IPS-NIHi7 (cell line): ENCODE measurements around the gene LRFN2.
A peak's percentile ranks its signal among the peaks of the same experiment; 100 is the strongest.

Experiments
- DNase-seq: peaks from one replicate; pipeline ENCODE4 v3.0.0; 2012; ENCODE audit warnings: mixed read lengths; ENCODE audit errors: extremely low spot score

The LRFN2 gene

DNA sequence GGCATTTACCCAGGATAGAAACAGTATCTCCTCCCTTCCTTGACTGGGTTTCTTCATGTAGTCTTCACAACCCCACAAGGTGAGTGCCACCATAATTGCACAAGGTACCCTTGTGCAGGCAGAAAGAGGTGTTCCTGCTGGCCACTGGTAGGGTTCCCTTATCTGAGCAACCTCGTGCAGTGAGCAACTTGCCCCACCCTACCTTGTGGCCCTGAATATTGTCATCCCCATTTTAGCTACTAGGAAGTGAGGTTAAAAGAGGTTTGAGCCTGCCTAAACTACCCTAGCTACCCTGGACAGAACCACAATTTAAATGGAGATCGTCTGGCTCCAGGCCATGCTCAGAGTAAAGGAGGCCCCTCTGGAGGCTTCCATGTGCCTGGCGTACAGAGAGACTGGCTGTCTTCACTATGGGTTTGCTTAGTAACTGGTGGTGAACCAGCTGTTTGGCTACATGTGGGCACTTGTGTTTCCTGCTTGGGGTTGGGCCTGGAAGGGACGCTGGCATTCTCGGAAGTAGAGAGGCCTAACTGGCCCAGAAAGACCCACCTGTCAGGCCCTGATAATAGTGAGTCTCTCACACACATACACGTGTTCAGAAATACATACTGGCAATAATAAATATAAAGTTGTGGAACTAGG is 148.8 kb downstream of the LRFN2 start:
- DNase-seq: no peak

DNA sequence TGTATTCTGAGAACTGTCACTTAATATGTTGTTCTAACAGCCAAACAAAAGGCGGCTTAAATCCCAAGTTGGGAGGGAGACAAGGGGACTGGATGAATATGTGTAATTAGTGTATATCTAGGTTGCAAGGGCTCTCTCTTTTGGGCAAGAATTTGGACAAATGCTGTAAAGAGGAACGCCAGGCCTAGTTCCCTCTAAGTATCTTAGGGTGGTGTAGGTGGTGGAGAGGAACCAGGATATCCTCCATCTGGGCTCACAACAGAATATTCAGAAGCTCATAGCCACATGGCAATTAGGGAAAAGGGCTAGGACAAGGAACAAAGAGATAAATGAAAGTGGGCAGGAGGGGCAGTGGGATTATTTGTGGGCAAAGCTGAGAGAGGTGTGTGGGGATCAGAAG is 149.5 kb downstream of the LRFN2 start:
- DNase-seq: no peak

DNA sequence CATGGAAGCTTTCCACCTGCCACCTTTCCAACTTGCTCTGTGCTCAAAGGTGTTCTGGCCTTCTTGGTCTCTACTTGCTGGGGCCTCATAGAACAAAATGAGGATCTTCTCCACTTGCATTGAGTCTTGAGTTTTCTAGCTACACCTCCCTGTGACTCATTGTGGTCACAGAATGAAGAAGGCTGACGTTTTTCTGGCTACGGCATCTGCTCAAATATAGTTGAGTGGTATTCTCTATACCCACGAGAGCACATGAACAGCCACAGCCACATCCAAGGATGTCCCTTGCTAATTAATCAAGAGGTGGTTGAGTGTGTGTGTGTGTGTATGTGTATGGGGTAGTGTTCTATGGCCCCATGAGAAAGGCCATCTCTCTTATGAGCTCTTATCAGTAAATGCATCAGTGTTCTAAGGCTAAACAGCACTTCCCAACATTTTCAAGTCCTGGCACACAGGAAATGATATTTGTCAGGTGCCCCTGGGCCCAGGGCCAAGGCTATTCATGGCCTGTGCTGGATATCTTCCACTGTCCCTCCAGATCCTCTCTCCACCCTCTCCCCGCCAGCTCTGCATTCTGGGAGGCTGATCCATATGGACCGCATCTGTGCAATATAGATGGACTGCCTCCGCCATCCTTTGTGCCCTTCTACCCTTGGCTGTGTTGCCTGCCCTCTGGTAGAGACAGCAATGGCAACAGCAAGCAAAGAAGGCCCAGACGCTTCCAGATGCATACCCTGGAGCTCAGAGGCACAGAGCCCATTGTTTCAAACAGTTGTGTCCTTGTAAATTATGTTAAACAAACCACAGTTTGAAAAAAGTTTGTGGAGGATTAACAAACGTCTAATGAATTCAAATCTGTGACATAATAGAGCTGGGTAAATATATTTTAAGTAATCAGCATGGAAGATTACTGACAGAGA is 150.2 kb downstream of the LRFN2 start:
- no peak for DNase-seq

DNA sequence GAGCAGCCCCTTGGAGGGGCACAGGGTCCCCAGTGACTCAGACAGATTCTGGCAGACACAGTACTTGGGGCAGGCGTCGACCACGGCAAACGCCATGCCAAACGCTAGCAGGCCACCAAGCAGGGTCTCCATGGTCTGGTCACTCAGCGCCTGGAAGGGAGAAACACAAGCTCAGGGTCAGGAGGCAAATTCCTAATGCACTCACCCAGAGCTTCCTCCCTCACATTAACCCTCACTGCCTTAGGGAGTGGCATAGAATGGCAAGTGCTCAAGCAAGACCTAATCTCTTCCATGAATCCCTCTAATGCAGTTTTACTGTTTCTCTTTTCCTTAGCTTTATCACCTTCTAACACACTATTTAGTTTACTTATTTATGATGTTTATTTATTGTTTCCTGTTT is 154.2 kb downstream of the LRFN2 start:
- DNase-seq: no peak

DNA sequence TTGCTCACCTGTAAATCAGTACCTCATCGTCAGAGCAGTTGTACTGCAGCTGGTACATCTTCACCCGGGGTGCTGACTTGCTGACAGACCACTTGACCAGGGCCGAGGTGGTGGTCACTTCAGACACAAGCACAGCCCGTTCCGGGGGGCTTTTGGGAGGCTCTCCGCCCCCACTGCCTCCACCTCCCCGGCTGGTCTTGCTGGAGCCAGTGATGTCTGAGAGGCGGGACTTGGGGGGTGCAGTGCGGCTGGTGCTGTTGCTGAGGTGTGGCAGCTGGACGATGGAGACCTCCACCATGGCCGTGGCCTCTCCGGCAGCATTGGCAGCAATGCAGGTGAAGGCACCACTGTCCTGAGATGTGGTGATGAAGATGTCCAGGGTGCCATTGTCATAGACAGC is 155.5 kb downstream of the LRFN2 start:
- DNase-seq: no peak

DNA sequence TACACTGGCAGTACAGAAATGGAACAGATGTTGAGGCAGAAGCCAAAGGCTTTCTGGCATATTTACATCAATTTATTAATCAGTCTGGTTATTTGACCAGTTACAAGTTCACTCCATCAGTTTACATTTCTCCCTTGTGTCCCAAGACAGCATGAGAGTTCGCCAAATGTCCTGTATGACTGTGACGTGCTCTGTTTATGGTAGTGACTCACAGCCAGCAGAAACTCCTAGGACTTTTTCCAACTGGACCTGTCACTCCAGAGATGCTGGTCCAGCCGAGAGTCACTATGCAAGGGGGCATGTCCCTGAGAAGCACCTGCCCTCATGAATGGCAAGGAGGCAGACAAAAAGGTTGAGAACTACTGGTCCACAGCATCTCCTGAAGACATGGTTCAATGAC is 160.0 kb downstream of the LRFN2 start:
- no peak for DNase-seq

DNA sequence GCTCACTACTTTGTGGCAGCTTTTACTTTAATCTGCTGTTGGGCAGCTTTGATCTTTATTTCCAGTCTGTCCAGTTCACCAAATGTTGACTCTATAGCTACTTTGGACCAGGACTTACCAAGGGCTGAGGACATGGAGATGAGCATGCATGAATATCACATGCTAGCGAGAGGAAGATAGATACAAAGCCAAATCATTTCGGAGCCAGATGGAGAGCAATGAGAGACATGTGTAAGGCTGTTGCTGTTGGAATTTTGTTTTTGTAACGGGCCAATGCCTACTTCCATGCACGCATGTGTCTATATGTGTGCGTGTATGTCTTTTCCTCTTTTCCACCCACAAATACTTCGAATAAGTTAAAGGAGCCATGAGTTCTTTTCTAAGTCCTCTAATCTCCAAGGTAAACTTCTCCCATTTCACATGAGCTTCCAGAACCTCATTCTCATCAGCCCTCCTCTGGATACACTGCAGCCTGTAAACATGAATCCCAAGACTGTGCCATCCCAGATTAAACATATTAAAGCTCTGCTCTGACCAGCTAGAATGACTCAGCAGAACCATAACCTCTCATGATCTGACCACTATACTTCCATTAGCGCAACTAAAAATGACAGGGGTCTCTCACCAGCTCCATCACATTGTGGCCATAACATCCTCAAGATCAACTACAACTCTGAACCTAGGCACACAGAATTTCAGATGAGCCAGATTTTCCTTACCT is 160.7 kb downstream of the LRFN2 start:
- no peak for DNase-seq

DNA sequence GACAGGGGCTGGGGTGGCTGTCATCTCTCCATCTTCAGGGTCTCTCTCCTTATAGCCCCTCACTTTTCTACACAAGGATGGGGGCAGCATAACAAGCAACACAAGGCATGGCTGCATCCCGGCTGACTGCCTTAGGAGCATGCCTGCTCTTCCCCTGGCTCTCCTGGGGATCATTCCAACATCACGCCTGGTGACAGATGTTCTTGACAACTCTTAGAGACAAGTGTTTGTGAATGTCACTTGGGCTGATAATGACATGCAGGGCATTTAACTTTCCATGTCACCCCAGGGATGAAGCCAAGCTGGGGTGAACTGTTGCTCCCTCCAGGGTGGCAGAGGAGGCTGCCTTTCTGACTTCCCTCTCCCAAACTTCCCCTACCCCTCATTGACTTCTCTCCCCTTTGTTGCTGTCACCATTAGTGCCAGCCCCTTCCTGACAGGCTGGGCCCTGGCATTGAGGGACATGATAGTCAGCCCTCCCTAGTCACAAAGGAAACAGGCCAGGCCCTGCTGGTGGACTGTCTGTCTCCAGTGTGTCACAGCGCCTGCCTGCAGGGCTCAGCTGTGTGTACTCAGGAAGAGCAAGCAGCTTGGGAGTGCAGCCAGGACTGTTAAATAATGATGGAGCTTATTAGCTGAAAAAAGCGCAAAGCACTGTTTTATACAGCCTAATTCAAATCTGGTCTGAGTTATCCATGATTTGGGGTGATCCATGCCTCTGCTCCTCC is 161.8 kb downstream of the LRFN2 start:
- DNase-seq: no peak

DNA sequence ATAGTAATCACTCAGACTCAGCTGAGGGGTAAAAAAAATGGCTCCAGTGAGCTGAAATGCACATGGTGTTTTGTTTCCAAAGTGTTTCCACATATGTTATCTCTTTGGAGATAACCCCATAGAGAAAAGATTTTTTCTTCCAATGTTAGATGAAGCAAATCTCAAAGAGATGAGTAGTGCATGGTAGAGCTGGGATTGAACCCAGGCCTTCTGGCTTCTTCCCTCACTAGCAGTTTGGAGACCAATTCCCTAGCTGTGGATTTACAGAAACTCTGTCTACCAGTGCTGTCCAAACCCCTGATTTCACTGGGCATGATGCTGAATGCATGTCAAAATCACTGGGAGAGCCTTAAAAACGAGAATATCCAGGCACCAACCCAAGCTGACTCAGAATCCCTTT is 165.1 kb downstream of the LRFN2 start:
- no peak for DNase-seq

DNA sequence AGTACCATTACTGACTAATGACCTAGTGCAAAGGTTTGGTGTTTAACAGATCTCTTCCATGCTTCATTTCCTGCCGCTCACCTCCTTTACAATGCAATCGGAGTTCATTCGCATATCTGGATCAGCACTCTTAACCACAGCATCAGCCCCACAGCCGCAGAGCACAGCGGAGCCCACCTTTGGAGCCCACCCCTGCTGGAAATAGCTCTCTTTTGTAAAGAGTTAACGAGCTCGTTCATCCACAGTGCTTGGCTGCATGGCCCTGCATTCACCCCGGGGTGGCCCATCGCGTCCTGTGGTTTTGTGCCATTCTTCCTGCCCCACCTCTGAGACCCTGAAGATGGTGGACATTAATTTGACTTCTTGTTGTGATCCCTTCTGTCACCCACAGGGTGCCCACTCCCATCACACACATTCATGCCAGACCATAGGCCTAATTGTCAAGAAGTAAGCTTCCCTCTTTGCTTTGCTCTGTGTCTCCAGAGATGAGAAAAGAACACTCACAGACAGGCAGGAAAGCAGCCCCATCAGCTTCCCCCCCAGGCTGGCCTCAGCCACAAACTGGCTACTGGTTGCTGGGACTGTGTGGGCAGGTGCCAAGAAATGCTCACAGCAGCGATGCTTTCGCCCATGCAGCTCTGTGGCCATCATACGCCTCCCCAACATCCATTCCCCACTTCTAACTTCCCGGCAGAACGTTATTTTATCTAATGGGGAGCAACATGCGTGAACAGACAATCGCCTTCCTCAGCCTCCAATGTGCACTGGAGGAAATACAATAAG is 167.0 kb downstream of the LRFN2 start:
- DNase-seq: no peak

DNA sequence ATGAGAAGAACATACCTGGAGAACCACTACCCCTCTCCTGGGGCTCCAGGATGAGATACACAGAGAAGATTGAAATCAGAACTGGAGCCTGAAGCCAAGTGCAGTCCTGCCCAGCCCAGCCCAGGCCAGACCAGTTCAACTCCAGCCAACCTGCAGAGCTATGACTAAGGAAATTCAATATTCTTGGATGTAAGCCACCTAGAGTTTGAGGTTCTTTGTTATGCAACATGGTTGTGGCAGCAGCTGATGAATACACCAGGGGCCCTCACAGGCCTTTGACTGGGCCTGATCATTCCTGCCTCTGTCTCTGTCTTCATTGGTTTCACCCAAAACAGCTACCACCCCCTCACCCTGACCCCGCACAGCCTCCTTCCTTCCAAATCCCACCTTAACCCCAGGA is 167.8 kb downstream of the LRFN2 start:
- peak; percentile 46 for DNase-seq

DNA sequence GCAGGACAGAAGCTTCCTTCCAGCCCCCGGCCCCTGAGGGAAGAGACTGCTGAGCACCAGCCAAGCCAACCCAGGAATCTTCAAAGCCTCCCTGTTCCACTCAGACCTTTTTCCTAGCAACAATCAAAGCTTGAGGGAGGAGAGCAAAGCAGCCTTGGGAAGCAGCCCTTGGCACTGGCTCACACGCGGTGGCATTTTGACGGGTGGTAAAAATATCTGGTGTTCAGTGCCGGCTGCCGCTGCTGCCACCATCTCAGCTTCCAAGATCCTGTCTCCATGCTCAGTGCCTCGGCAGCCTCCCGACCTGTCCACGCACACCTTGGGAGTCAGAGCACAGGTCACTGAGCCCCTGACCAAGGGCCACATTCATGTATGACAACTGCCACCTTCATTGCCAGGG is 170.1 kb downstream of the LRFN2 start:
- no peak for DNase-seq

DNA sequence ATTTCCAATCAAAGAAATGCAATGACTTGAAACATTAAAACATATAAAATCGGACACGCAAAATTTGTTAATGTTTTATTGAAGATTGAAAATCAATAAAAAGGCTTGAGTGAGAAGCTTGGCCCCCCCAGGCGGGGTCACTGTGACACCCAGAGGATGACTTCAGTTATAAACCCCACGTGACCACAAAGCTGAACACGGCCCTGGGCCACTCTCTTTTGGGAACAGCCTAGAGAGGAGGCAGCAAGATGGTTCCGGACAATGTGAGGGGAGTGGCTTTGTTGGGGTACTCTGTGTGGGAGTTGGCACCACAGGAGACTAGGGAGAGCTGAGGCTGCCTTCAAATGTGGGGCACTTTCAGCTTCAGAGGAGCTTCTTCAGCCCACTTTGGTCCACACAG is 172.5 kb downstream of the LRFN2 start:
- no peak for DNase-seq

DNA sequence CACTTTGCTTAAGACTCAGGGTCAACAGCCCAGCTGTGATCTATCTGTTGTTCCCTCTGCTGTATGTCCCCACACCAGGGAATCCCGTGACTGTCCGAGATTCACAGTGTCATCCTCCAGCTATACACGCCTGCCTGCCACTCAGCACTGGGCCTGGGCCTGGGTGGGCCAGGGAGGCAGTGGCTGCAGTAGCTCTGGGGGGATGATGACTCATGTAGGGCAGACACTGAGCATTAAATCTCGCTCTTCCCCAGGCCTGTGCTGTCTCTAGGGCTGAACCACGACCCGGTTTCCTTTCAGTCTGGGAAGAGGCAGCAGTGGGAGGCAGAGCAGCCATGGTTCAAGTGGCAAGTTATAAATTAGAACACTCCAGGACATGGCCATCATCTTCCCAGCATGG is 173.9 kb downstream of the LRFN2 start:
- DNase-seq: no peak

DNA sequence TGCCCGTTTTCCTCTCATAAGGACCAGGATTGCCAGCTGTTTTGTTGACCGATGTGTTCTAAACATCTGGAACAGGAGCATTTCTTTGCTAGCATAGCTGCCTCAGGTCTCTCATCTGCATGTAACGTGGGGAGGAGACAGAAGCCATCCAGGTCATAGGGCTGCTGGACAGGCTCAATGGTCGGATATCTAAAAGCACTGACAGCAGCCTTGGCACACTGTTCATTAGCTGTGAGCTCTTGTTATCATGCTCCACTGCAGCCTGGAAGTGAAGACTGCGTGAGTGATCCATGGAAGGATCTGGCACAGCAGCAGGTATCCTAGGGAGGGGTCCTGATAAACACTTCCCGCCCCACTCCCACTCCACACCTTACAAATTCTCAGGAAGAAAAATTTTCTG is 175.3 kb downstream of the LRFN2 start:
- DNase-seq: no peak

DNA sequence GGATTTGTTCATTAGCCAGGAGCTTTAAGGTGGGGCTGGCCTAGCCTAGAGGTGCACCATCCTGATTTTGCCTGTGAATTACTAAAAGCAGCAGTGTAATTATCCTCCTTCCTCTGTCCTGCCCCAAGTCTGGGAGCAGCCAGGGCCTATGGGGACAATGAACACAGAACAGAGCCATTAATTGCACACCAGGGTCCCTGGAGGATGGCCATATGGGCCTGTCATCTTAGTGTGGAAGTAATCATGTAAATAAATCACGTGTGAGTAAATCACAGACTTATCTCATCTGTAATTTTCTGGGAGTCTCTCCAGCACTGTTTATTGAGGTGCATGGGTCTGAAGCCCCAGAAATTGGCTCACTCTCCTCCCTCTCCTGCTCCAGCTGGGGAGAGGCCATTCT is 176.3 kb downstream of the LRFN2 start:
- DNase-seq: no peak

DNA sequence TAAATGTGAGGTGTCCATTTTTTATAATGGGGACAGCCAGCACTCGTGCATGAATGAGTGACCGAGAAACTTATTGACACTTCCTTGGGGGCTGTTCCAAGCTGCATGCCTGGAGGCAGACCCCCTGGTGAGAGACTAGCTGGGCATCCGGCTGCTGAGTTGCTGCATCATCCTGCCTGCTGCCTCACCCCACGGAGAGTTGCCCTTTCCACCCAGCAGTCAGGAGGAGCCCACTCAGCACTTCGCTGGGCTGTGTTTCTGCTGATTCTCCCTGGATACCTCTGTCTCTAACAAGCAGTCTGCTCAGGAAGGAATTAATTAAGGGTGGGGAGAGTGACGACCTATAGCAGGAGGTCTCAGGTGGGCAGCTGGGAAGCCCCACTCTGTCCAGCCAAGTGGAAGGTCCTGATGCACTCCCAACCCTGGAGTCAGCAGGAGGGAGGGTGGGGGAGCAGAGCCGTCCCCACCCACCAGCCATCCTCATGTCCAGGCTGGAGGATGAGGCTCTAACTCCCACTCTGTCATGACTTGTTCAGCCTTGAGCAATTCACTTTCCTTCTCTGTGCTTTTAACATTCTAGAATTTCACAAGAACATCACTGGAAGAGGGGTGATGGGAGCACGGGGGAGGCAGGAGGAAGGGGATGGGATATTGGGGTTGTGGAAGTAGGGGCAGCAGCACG is 177.3 kb downstream of the LRFN2 start:
- DNase-seq: no peak

DNA sequence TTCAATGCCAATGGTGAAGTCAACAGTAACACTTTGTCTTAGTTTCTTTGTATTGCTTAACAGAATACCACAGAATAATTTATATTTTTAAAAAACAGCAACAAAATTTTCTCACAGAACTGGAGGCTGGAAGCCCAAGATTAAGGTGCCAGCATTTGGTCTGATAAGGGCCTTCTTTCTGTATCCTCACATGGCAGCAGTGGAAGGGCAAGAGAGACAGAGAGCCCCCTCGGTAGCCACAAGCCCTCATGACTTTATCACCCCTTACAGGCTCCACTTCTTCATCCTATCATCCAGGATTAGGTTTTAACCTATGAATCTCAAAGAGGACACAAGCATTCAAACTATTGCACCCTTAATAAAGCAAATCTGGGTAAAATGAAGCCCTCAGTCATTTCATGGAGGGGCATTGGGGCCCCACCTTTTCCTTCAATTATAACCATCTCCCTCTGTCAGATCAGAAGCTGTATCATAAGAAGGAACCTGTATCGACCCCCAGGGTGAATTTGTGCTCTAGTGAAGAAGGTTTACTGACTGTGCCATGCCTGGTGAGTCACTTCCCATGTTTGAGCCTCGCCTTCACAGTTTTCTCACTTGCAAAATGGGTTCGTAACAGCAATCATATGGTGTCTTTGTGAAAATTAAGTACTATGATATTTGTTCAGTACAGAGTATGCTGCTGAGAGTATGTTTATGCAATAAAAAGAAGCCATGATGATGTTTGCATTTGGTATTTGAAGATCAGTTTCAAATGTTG is 178.2 kb downstream of the LRFN2 start:
- DNase-seq: no peak

DNA sequence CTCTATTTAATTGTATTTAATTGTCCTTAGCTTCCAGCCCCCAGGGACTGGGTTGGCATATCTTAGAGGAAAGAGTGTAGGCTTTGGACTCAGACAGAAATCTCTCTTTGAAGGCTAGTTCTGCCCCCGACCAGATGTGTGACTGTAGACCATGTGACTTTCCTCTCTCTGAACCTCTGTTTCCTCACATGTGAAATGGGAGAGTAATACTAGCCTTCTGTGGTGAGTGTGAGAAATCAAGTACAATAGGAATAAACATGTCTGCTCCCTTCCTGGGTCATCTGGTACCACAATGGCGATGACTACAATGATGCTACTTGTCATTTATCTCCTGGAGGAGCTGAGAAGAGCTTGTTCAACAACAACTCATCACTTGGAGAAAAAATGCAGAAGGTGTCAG is 179.9 kb downstream of the LRFN2 start:
- no peak for DNase-seq

DNA sequence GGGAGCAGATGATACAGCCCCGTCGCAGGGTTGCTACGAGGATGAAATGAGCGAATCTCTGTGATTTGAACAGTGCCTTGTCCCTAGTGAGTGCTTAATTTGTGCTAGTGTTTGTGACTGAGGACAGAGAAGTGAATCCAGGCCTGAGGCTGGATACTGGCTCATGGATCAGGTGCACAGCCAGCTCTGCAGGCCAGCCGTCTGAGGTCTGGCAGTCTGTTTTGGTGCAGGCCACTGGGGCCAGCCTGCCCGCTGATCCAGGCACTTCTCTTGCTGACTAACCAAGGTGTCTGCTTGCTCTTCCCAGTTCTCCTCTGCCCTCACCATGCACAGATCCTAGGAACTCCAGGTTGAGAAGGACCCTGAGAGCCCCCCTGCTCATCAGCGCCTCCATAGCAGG is 181.0 kb downstream of the LRFN2 start:
- DNase-seq: no peak
